ENCODE data around the gene ASIP. TPM values are rescaled to one million over a fixed set of nuclear protein-coding genes. Genes with fewer than 3 reads are reported as not detected.

Gene ASIP
- total and polyA plus RNA-seq, 2 of the 13 experiments (the other 11 are each of a cell fraction or from before 2014, with no cell fraction given), result not detected

DNA sequence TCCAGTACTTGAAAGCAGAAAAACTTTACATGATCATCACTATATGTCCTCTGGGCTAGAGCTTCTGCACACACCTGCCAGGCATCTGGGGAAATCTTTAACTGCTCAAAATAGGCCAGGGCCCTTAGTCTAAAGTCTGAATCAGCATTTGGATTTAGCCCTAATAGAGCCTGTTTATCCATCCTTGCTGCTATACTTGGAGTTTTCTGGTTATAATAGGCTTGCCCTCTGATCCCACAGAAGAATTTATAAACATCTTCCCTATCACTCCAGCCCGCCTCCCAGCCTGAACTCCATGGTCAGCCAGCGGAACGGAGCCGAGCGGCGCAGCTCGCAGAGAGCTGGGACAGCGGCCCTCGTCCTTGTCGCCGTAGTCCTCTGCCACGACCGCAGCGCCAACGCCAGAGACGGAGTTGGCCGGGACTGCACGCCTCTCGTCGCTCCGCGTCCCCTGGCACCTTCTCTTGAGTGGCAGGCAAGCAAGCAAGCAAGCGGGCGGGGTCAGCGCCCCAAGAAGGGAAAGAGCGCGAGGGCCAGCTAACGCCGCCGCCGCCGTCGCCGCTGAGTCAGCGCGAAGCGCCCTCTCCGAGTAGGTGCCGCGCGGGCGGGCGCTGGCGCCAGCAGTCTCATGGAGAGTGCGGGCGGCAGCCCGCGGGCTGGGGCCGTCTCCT lies 25.4 kb upstream of the ASIP start (continued):
- TF ChIP-seq ZNF326 (CRISPR knock-in tag; IDR thresholded peaks at IDR 0.05; ENCODE audit: borderline replicate concordance) (no peak), REXO4 (CRISPR knock-in tag; IDR thresholded peaks at IDR 0.05; ENCODE audit: borderline replicate concordance) (no peak), ZNF496 (CRISPR knock-in tag; IDR thresholded peaks at IDR 0.05; ENCODE audit: insufficient replicate concordance) (no peak), ZNF652 (CRISPR knock-in tag; IDR thresholded peaks at IDR 0.05; ENCODE audit: borderline replicate concordance, low read depth) (no peak), NR2F1 (CRISPR knock-in tag; IDR thresholded peaks at IDR 0.05) (no peak), HOXA7 (CRISPR knock-in tag; IDR thresholded peaks at IDR 0.05) (no peak), HBP1 (CRISPR knock-in tag; IDR thresholded peaks at IDR 0.05; ENCODE audit: low read depth) (peak; percentile 75; the same call in 1 of the 2 replicates), ZNF670 (CRISPR knock-in tag; IDR thresholded peaks at IDR 0.05; ENCODE audit: borderline replicate concordance) (peak; percentile 22; the same call in 1 of the 2 replicates), ZNF432 (CRISPR knock-in tag; IDR thresholded peaks at IDR 0.05; ENCODE audit: borderline replicate concordance) (no peak), ZNF7 (CRISPR knock-in tag; IDR thresholded peaks at IDR 0.05) (no peak), IRX3 (CRISPR knock-in tag; IDR thresholded peaks at IDR 0.05; ENCODE audit: borderline replicate concordance, low read depth) (0 out of 2 replicates have a peak, but pooled peaks have one; percentile 40), ZNF562 (CRISPR knock-in tag; IDR thresholded peaks at IDR 0.05; ENCODE audit: borderline replicate concordance) (no peak), SIN3A (IDR thresholded peaks at IDR 0.05; ENCODE audit: borderline replicate concordance, low read depth, low read length) (no peak), ZNF530 (CRISPR knock-in tag; IDR thresholded peaks at IDR 0.05; ENCODE audit: low read depth) (no peak), MNT (IDR thresholded peaks at IDR 0.05) (no peak), ZKSCAN1 (IDR thresholded peaks at IDR 0.05; ENCODE audit: low read length) (no peak), PAWR (CRISPR knock-in tag; IDR thresholded peaks at IDR 0.05; ENCODE audit: borderline replicate concordance) (no peak), ZNF143 (CRISPR knock-in tag; IDR thresholded peaks at IDR 0.05) (no peak)
- TF ChIP-seq, protein P1, sequence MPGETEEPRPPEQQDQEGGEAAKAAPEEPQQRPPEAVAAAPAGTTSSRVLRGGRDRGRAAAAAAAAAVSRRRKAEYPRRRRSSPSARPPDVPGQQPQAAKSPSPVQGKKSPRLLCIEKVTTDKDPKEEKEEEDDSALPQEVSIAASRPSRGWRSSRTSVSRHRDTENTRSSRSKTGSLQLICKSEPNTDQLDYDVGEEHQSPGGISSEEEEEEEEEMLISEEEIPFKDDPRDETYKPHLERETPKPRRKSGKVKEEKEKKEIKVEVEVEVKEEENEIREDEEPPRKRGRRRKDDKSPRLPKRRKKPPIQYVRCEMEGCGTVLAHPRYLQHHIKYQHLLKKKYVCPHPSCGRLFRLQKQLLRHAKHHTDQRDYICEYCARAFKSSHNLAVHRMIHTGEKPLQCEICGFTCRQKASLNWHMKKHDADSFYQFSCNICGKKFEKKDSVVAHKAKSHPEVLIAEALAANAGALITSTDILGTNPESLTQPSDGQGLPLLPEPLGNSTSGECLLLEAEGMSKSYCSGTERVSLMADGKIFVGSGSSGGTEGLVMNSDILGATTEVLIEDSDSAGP (CRISPR knock-in tag; IDR thresholded peaks at IDR 0.05; ENCODE audit: borderline replicate concordance), result peak; percentile 90
- TF ChIP-seq, protein P2, sequence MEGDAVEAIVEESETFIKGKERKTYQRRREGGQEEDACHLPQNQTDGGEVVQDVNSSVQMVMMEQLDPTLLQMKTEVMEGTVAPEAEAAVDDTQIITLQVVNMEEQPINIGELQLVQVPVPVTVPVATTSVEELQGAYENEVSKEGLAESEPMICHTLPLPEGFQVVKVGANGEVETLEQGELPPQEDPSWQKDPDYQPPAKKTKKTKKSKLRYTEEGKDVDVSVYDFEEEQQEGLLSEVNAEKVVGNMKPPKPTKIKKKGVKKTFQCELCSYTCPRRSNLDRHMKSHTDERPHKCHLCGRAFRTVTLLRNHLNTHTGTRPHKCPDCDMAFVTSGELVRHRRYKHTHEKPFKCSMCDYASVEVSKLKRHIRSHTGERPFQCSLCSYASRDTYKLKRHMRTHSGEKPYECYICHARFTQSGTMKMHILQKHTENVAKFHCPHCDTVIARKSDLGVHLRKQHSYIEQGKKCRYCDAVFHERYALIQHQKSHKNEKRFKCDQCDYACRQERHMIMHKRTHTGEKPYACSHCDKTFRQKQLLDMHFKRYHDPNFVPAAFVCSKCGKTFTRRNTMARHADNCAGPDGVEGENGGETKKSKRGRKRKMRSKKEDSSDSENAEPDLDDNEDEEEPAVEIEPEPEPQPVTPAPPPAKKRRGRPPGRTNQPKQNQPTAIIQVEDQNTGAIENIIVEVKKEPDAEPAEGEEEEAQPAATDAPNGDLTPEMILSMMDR (CRISPR knock-in tag; IDR thresholded peaks at IDR 0.05), result peak; percentile 54
- TF ChIP-seq, protein P3, sequence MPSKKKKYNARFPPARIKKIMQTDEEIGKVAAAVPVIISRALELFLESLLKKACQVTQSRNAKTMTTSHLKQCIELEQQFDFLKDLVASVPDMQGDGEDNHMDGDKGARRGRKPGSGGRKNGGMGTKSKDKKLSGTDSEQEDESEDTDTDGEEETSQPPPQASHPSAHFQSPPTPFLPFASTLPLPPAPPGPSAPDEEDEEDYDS (CRISPR knock-in tag; IDR thresholded peaks at IDR 0.05), result 0 out of 2 replicates have a peak, but pooled peaks have one; percentile 57
- TF ChIP-seq, protein P4, sequence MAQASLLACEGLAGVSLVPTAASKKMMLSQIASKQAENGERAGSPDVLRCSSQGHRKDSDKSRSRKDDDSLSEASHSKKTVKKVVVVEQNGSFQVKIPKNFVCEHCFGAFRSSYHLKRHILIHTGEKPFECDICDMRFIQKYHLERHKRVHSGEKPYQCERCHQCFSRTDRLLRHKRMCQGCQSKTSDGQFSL (CRISPR knock-in tag; IDR thresholded peaks at IDR 0.05), result no peak

All from HepG2 (cell line).